ENCODE measurements around the gene ABR. TPM values are rescaled to one million over a fixed set of nuclear protein-coding genes. Genes with fewer than 3 reads are reported as not detected.

ABR gene
- total RNA-seq, 1 donor from 2014 or later = 59.7 TPM

DNA sequence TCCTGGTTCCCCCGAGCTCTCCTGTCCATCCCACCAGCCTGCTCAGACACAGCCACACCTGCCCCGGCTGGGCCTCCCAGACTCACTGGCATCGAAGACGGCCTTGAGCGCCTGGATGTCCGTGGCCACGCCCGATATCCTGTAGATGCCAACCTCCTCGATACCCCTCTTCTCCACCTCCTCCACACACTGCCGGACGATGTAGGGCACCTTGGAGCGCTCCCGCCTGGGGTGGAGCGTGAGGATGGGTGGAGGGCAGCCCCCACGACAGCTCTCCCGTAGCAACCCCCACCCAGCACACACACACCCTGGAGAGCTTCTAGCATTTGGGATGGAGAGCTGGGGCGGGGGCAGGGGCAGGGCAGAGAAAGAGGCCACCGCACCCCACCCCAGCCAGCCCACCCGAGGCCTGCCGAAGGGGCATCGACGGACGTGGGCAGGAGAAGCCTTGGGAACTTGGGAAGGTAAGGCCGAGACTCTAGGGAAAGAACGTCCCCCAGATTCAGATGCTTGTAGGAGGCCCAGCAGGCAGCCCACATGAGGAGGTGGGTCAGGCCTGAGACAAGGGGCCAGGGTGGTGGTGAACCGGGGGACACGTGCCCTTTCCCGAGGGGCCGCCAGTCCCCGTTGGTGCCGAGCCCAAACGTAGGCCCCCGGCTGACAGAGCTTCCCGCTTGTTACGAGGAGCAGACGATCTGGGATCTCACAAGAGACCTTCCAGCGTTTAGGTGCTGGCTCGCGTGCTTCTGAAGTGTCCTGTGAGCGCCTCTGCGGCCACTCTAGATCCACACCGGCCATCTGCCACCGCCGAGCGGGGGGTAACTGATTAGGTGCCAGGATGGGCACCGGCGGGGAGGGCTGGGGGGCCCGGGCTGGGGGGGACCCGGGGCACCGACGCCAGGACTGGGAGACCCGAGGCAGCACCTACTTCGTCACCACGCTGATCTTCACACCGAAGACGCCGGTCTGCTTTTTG is 167.7 kb downstream of the ABR start:
- Mint-ChIP-seq H3K4me3 (no peak overlapping the region), H3K27ac (ENCODE audit: unreplicated experiment) (no peak overlapping the region), H3K9me3 (no peaks in the 10 kb centered on the region), H3K36me3 (ENCODE audit: low read depth) (no peaks in the 10 kb centered on the region), H3K4me1 (no peaks in the 10 kb centered on the region), H3K27me3 (ENCODE audit: low read depth) (no peaks in the 10 kb centered on the region)
- TF ChIP-seq, protein P1, sequence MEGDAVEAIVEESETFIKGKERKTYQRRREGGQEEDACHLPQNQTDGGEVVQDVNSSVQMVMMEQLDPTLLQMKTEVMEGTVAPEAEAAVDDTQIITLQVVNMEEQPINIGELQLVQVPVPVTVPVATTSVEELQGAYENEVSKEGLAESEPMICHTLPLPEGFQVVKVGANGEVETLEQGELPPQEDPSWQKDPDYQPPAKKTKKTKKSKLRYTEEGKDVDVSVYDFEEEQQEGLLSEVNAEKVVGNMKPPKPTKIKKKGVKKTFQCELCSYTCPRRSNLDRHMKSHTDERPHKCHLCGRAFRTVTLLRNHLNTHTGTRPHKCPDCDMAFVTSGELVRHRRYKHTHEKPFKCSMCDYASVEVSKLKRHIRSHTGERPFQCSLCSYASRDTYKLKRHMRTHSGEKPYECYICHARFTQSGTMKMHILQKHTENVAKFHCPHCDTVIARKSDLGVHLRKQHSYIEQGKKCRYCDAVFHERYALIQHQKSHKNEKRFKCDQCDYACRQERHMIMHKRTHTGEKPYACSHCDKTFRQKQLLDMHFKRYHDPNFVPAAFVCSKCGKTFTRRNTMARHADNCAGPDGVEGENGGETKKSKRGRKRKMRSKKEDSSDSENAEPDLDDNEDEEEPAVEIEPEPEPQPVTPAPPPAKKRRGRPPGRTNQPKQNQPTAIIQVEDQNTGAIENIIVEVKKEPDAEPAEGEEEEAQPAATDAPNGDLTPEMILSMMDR (conservative IDR thresholded peaks at IDR 0.05) = no peak
- no peak for DNase-seq (ENCODE audit: low read depth, low spot score)

DNA sequence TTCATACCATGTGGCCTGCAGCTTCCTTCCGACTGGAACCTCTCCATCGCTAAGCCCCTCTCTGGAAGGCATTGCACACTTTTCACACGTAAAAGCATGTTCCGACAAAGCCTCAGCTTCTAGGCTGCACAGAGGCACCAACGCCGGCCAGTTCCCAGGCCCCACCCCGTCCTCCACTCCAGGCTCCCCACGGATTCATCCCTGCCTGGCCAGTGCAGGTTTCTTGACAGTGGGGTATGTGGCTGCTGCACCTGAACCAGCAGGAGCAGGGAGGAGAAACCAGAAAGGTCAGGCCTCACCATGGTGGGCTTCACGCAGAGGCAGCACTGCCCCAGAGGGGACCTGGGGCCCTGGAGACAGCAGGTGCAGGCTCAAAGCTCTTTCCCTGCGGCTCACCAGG is 168.6 kb downstream of the ABR start:
- DNase-seq (ENCODE audit: low read depth, low spot score) = no peak
- H3K27ac Mint-ChIP-seq (ENCODE audit: unreplicated experiment) = peak overlapping the region; percentile 19
- no peaks in the 10 kb centered on the region for H3K36me3 Mint-ChIP-seq (ENCODE audit: low read depth)
- no peak overlapping the region for H3K4me3 Mint-ChIP-seq
- no peaks in the 10 kb centered on the region for H3K4me1 Mint-ChIP-seq
- H3K27me3 Mint-ChIP-seq (ENCODE audit: low read depth) = no peaks in the 10 kb centered on the region
- TF ChIP-seq, protein P1 (conservative IDR thresholded peaks at IDR 0.05) = no peak
- H3K9me3 Mint-ChIP-seq = no peaks in the 10 kb centered on the region

DNA sequence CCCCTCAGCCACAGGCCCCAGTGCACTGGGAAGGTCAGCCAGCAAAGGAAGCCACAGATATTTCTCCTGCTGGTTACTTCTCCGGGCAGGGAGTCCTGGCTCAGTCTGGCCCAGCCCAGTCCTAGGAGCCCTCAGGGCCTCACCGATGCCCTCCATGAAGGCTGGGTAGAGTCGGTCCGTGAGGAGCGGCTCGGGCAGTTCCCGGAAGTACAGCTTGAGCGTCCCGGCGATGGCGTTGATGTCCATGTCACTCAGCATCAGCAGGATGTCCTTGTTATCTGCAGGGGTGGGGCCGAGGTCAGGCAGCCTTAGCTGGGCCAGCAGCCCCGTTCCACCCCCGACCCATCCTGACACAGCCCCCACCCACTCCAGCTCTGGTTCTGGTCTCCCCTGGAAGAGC is 169.2 kb downstream of the ABR start:
- no peak for DNase-seq (ENCODE audit: low read depth, low spot score)
- TF ChIP-seq, protein P1 (conservative IDR thresholded peaks at IDR 0.05) = no peak
- H3K4me1 Mint-ChIP-seq = no peaks in the 10 kb centered on the region
- H3K27me3 Mint-ChIP-seq (ENCODE audit: low read depth) = no peaks in the 10 kb centered on the region
- H3K27ac Mint-ChIP-seq (ENCODE audit: unreplicated experiment) = peak overlapping the region; percentile 19
- no peaks in the 10 kb centered on the region for H3K36me3 Mint-ChIP-seq (ENCODE audit: low read depth)
- H3K4me3 Mint-ChIP-seq = no peak overlapping the region
- H3K9me3 Mint-ChIP-seq = no peaks in the 10 kb centered on the region

DNA sequence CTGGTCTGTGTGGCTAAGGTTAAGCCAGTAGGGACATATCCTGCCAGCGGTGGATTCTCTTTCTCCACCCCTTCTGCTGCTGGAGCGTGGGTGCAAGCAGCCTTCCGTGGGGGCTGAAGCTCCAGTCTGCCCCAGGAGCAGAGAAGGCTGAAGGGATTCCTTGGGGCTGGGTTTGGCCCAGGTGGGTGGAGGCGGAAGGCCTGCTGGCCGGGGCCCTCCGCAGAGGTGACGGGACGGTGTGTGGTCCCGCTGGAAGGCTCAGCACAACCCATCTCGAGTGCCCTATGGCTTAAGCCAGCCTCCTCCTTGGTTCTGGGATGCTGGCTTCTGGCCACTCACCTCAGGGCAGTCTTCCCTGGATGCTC is 169.7 kb downstream of the ABR start:
- H3K36me3 Mint-ChIP-seq (ENCODE audit: low read depth) = no peaks in the 10 kb centered on the region
- H3K27me3 Mint-ChIP-seq (ENCODE audit: low read depth) = no peaks in the 10 kb centered on the region
- no peaks in the 10 kb centered on the region for H3K4me1 Mint-ChIP-seq
- H3K4me3 Mint-ChIP-seq = no peak overlapping the region
- H3K27ac Mint-ChIP-seq (ENCODE audit: unreplicated experiment) = no peak overlapping the region
- no peaks in the 10 kb centered on the region for H3K9me3 Mint-ChIP-seq
- TF ChIP-seq, protein P1 (conservative IDR thresholded peaks at IDR 0.05) = no peak
- no peak for DNase-seq (ENCODE audit: low read depth, low spot score)

DNA sequence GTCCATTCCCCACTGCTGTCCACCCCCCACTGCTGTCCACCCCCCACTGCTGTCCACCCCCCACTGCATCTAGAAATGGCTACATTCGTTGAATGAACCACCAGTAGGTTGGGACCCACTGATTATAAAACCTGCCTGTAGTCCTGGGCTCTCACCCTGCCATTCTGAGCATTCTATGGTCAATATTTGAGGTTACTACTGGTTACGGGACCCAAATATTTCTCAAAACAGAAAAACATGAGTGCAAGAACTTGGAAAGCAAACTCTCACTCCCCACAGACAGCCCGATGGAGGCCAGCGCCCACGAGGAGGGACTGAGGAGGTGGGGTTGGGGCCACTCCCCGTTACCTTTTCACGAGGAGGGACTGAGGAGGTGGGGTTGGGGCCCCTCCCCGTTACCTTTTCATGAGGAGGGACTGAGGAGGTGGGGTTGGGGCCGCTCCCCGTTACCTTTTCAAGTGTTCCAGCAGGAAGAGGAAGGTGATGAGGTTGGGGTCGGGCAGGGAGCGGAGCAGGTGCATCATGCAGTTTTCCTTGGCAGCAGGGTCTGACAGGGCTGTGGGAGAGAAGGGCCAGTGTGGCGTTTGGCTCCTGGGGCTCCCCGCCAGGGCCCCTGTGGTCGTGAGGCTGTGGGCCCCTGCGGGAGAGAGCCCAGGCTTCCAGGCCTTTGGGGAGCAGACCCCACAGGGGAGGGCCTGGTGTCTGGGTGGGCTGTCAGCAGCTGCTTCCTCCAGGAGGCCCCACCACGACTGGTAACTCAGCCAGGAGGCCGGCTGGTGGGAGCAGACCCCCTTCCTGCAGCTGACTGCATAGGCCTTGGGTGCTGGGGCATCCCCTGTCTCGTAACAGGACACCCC is 170.3 kb downstream of the ABR start:
- no peak overlapping the region for H3K4me3 Mint-ChIP-seq
- no peaks in the 10 kb centered on the region for H3K9me3 Mint-ChIP-seq
- DNase-seq (ENCODE audit: low read depth, low spot score) = no peak

More for the DNA sequence above, 170.3 kb downstream of the ABR start:
- Mint-ChIP-seq H3K36me3 (ENCODE audit: low read depth) (no peaks in the 10 kb centered on the region), H3K27ac (ENCODE audit: unreplicated experiment) (no peak overlapping the region), H3K4me1 (no peaks in the 10 kb centered on the region), H3K27me3 (ENCODE audit: low read depth) (no peaks in the 10 kb centered on the region)
- TF ChIP-seq, protein P1 (conservative IDR thresholded peaks at IDR 0.05) = no peak
